IMR-90 (cell line): ENCODE results near the gene CAMP. TPM values are rescaled to one million over a fixed set of nuclear protein-coding genes. Genes with fewer than 3 reads are reported as not detected.

ENCODE experiments used
- ATAC-seq: fragments of 200-7000 bp; cut with Tn5 transposase; 2 replicates; pipeline ENCODE4 v1.9.1; 2020; ENCODE audit warnings: low read depth, mild to moderate bottlenecking, moderate library complexity
- BruUV-seq: library from RNA; stranded (reverse); fragments of 400-500 nt; replicated peaks from 2 replicates; lab custom pipeline; 2021; lab: Mats Ljungman, UMichigan
- CTCF ChIA-PET: fragments of 300-600 bp; formaldehyde crosslinking; extraction: SDS; loops from one replicate; lab custom pipeline; 2021; ENCODE audit warnings: antibody characterized with exemption; lab: Yijun Ruan, JAX
- POLR2A ChIA-PET: fragments of 300-600 bp; sonication (Branson Sonifier 250); formaldehyde crosslinking; loops from one replicate; lab custom pipeline; 2022; ENCODE audit warnings: antibody characterized with exemption; ENCODE audit not compliant: unreplicated experiment; lab: Charles Lee
- DNase-seq: peaks from one replicate; pipeline ENCODE4 v3.0.0; 2013
- H2AFZ ChIP-seq: replicated peaks from 2 replicates; pipeline ENCODE3; 2013; ENCODE audit warnings: low read length, mild to moderate bottlenecking; ENCODE audit not compliant: poor library complexity
- H2AK5ac ChIP-seq: 2 replicates; pipeline ENCODE4 v1.6.1; 2013; ENCODE audit warnings: low read depth, low read length, inconsistent platforms
- H2AK9ac ChIP-seq: replicated peaks from 2 replicates; pipeline ENCODE3; 2013; ENCODE audit warnings: mild to moderate bottlenecking, low read depth, low read length, moderate library complexity; ENCODE audit not compliant: poor library complexity
- H2BK120ac ChIP-seq: 2 replicates; pipeline ENCODE4 v1.6.1; 2013; ENCODE audit warnings: low read depth, low read length, inconsistent platforms
- H2BK15ac ChIP-seq: 3 replicates; pipeline ENCODE4 v1.6.1; 2013; ENCODE audit warnings: low read depth, low read length, inconsistent platforms
- H2BK20ac ChIP-seq: 2 replicates; pipeline ENCODE4 v1.6.1; 2013; ENCODE audit warnings: low read depth, mild to moderate bottlenecking, inconsistent platforms, low read length, moderate library complexity
- H2BK5ac ChIP-seq: 2 replicates; pipeline ENCODE4 v1.6.1; 2013; ENCODE audit warnings: mild to moderate bottlenecking, low read depth, low read length, inconsistent platforms; ENCODE audit not compliant: poor library complexity, severe bottlenecking
- H3K14ac ChIP-seq: replicated peaks from 2 replicates; pipeline ENCODE4 v1.6.1; 2013; ENCODE audit warnings: low read depth, low read length, inconsistent platforms
- H3K18ac ChIP-seq: 2 replicates; pipeline ENCODE4 v1.6.1; 2013; ENCODE audit warnings: low read depth, low read length, control low read depth
- H3K23ac ChIP-seq: 2 replicates; pipeline ENCODE4 v1.6.1; 2013; ENCODE audit warnings: low read depth, low read length, inconsistent platforms
- H3K27ac ChIP-seq: 2 replicates; pipeline ENCODE4 v1.5.1; 2013; ENCODE audit warnings: mild to moderate bottlenecking, control low read depth, low read length; ENCODE audit not compliant: insufficient read depth
- H3K27me3 ChIP-seq: 2 replicates; pipeline ENCODE4 v1.6.1; 2013; ENCODE audit warnings: low read length; ENCODE audit not compliant: control insufficient read depth, insufficient read depth
- H3K36me3 ChIP-seq: 2 replicates; pipeline ENCODE4 v1.6.1; 2013; ENCODE audit warnings: low read length, mixed read lengths; ENCODE audit not compliant: control insufficient read depth, insufficient read depth
- H3K4ac ChIP-seq: 2 replicates; pipeline ENCODE4 v1.6.1; 2013; ENCODE audit warnings: low read depth, low read length, inconsistent platforms
- H3K4me1 ChIP-seq: 2 replicates; pipeline ENCODE4 v1.6.1; 2013; ENCODE audit warnings: low read length, mixed read lengths; ENCODE audit not compliant: control insufficient read depth, insufficient read depth
- H3K4me2 ChIP-seq: 2 replicates; pipeline ENCODE4 v1.6.1; 2013; ENCODE audit warnings: low read depth, mild to moderate bottlenecking, control low read depth, low read length, moderate library complexity
- H3K4me3 ChIP-seq: 2 replicates; pipeline ENCODE4 v1.5.1; 2013; ENCODE audit warnings: low read depth, mild to moderate bottlenecking, control low read depth, low read length, moderate library complexity; ENCODE audit not compliant: insufficient read depth
- H3K56ac ChIP-seq: 2 replicates; pipeline ENCODE4 v1.6.1; 2013; ENCODE audit warnings: low read length, inconsistent platforms; ENCODE audit not compliant: insufficient read depth; ENCODE audit errors: extremely low read depth
- H3K79me1 ChIP-seq, 2 experiments: 2 replicates each; pipeline ENCODE4 v1.6.1; 2013; ENCODE audit warnings: low read length in 2 of 2, inconsistent platforms in 1 of 2, low read depth in 1 of 2
- H3K9ac ChIP-seq: 2 replicates; pipeline ENCODE4 v1.6.1; 2013; ENCODE audit warnings: low read depth, low read length, control low read depth
- H3K9me1 ChIP-seq: 2 replicates; pipeline ENCODE4 v1.6.1; 2013; ENCODE audit warnings: low read length, inconsistent platforms; ENCODE audit not compliant: insufficient read depth
- H3K9me3 ChIP-seq: 2 replicates; pipeline ENCODE4 v1.6.1; 2013; ENCODE audit warnings: low read length; ENCODE audit not compliant: control insufficient read depth, insufficient read depth
- H4K20me1 ChIP-seq: 2 replicates; pipeline ENCODE4 v1.6.1; 2013; ENCODE audit warnings: low read length, inconsistent platforms; ENCODE audit not compliant: insufficient read depth
- H4K5ac ChIP-seq: 2 replicates; pipeline ENCODE4 v1.6.1; 2013; ENCODE audit warnings: mild to moderate bottlenecking, low read depth, low read length, control low read depth
- H4K8ac ChIP-seq, 2 experiments: 2 replicates each; pipeline ENCODE4 v1.6.1; 2013; ENCODE audit warnings: low read depth in 2 of 2, low read length in 2 of 2, control low read depth in 1 of 2, inconsistent platforms in 1 of 2
- H4K91ac ChIP-seq: 2 replicates; pipeline ENCODE4 v1.6.1; 2013; ENCODE audit warnings: low read depth, low read length, inconsistent platforms; ENCODE audit not compliant: insufficient read depth
- BHLHE40 ChIP-seq: fragments of 150-350 bp; IDR thresholded peaks from 2 replicates; pipeline ENCODE4 v1.6.1; 2016; ENCODE audit warnings: mild to moderate bottlenecking, low read depth, low read length
- CEBPB ChIP-seq: IDR thresholded peaks from 2 replicates; pipeline ENCODE4 v1.6.1; 2012; ENCODE audit warnings: low read depth, low read length, improper control_type of control experiment
- CHD1 ChIP-seq: IDR thresholded peaks from 2 replicates; pipeline ENCODE4 v1.6.1; 2012; ENCODE audit warnings: low read depth, low read length, improper control_type of control experiment
- CTCF ChIP-seq: conservative IDR thresholded peaks from 2 replicates; pipeline ENCODE4 v1.5.1; 2012; ENCODE audit warnings: mild to moderate bottlenecking, low read depth, low read length, improper control_type of control experiment
- FOS ChIP-seq: fragments of 150-350 bp; IDR thresholded peaks from 2 replicates; pipeline ENCODE4 v1.6.1; 2016; ENCODE audit warnings: low read depth, low read length
- POLR2A ChIP-seq: IDR thresholded peaks from 2 replicates; pipeline ENCODE4 v1.6.1; 2012; ENCODE audit warnings: mild to moderate bottlenecking, low read depth, low read length
- SMC3 ChIP-seq: fragments of 150-350 bp; IDR thresholded peaks from 2 replicates; pipeline ENCODE4 v1.6.1; 2016; ENCODE audit warnings: low read depth, mild to moderate bottlenecking, antibody characterized with exemption, low read length, moderate library complexity
- WGBS, 2 experiments: methylation state at CpG; one replicate each; pipeline versions ENCODE4 v1.1.5 to v1.1.7; 2013; ENCODE audit warnings: missing lambda C conversion rate in 2 of 2; ENCODE audit not compliant: insufficient read length in 1 of 2; ENCODE audit errors: extremely low coverage in 2 of 2; 5-methylcytosine and 5-hydroxymethylcytosine counted together
- dilution Hi-C: fragments of 300-500 bp; cut with HindIII; formaldehyde crosslinking; loops from one replicate; pipeline ENCODE4 v1.14.3; 2018; ENCODE audit warnings: low sequenced_read_pairs; ENCODE audit not compliant: unreplicated experiment
- in situ Hi-C: fragments of 300-500 bp; cut with MboI; formaldehyde crosslinking; loops from 3 replicates; pipeline ENCODE4 v1.14.3; 2019; ENCODE audit warnings: low sequenced_read_pairs, inconsistent platforms, mixed read lengths
- intact Hi-C: fragments of 100-400 bp; cut with micrococcal nuclease; formaldehyde crosslinking; loops from 2 replicates; pipeline ENCODE4 v1.10.0; 2022
- polyA plus RNA-seq, 3 experiments: library from polyadenylated mRNA; depleted of rRNA; stranded (reverse); fragments of >200 nt; gene quantifications; 2 replicates each; pipeline ENCODE4 v1.2.3, GENCODE V29; 2012; ENCODE audit warnings: low replicate concordance in 1 of 3
- total RNA-seq: library from RNA; depleted of rRNA; stranded (reverse); fragments of >200 nt; gene quantifications from 2 replicates; pipeline ENCODE4 v1.2.3, GENCODE V29; 2012

Gene CAMP
- total and polyA plus RNA-seq, 2 of the 4 experiments (the other 2 are of a cell fraction): not detected

GRCh38 chr3:48190911-48191310 lies 32.4 kb upstream of the CAMP start:
- H4K20me1 ChIP-seq: no peaks in the 10 kb centered on the region
- DNase-seq (no peak), ATAC-seq (no peak)
- no peak overlapping the region for H3K4me2 ChIP-seq
- H3K9ac ChIP-seq: no peak overlapping the region
- no peak overlapping the region for H4K5ac ChIP-seq
- POLR2A ChIA-PET: no interaction called here
- no peak overlapping the region for H3K56ac ChIP-seq
- CTCF ChIA-PET: interaction anchor here (1.1 kb wide), 1 partner anchor 245 kb away, joined by 3 read pairs; no protein-coding TSS in a partner anchor
- WGBS, 2 experiments: no CpG with 5 or more reads among the region's 3 CpGs
- no peaks in the 10 kb centered on the region; the same call in 1 of the 2 replicates for H3K36me3 ChIP-seq
- no peak overlapping the region for H3K4me3 ChIP-seq
- no peak overlapping the region for H2BK120ac ChIP-seq
- no peak overlapping the region for H2BK20ac ChIP-seq
- no peak overlapping the region for H2AK5ac ChIP-seq
- no peaks in the 10 kb centered on the region for H3K9me1 ChIP-seq
- intact Hi-C loops (loop anchor here (5.0 kb wide), 1 partner anchor 356 kb away; no protein-coding TSS in a partner anchor), dilution Hi-C loops (no loop called here), in situ Hi-C loops (no loop called here)
- no peak overlapping the region for H4K91ac ChIP-seq
- H3K4me1 ChIP-seq: peaks cover 2% of the 10 kb centered on the region; the same call in 1 of the 2 replicates
- no peak overlapping the region for H2AFZ ChIP-seq
- no peak overlapping the region for H3K27ac ChIP-seq
- no peak for TF ChIP-seq SMC3
- TF ChIP-seq CTCF: no peak
- no peak for TF ChIP-seq CHD1
- TF ChIP-seq FOS: no peak
- no peak for TF ChIP-seq CEBPB
- no peak for TF ChIP-seq POLR2A
- no peak for TF ChIP-seq BHLHE40
- H3K27me3 ChIP-seq: no peaks in the 10 kb centered on the region
- no peak overlapping the region for H2BK15ac ChIP-seq
- no peak overlapping the region for H3K14ac ChIP-seq
- no peak overlapping the region for H2BK5ac ChIP-seq
- no peak overlapping the region for H3K23ac ChIP-seq
- BruUV-seq: no TSS peak
- H3K18ac ChIP-seq: no peak overlapping the region
- H3K4ac ChIP-seq: no peak overlapping the region
- no peak overlapping the region for H4K8ac ChIP-seq
- H3K79me1 ChIP-seq: peaks cover under 1 to 12% of the 10 kb centered on the region in 2 experiments; a peak in 2 of 4 replicates
- no peaks in the 10 kb centered on the region for H3K9me3 ChIP-seq
- no peak overlapping the region for H2AK9ac ChIP-seq
